Measurements from ENCODE around the gene TCF25.

The TCF25 gene

GRCh38 chr16:89936981-89937380 is 63.6 kb downstream of the TCF25 start:
- DNase-seq (ENCODE audit: low read depth in 2 of 2) = no peak

- DNase-seq (ENCODE audit: low read depth in 2 of 2) = no peak
Measured at GRCh38 chr16:89938175-89938885, 64.9 kb downstream of the TCF25 start.

- DNase-seq (ENCODE audit: low read depth in 2 of 2) = no peak
Measured at GRCh38 chr16:89944773-89945172, 71.4 kb downstream of the TCF25 start.

GRCh38 chr16:89945654-89946053 is 72.3 kb downstream of the TCF25 start:
- DNase-seq (ENCODE audit: low read depth in 2 of 2) = no peak

- no peak for DNase-seq (ENCODE audit: low read depth in 2 of 2)
Measured at GRCh38 chr16:89946515-89946914, 73.1 kb downstream of the TCF25 start.

GRCh38 chr16:89949121-89949742 is 75.8 kb downstream of the TCF25 start:
- DNase-seq (ENCODE audit: low read depth in 2 of 2) = no peak

- no peak for DNase-seq (ENCODE audit: low read depth in 2 of 2)
Measured at GRCh38 chr16:89949756-89950155, 76.4 kb downstream of the TCF25 start.

GRCh38 chr16:89951509-89951908 is 78.1 kb downstream of the TCF25 start:
- no peak for DNase-seq (ENCODE audit: low read depth in 2 of 2)

GRCh38 chr16:89952049-89952448 is 78.7 kb downstream of the TCF25 start:
- no peak for DNase-seq (ENCODE audit: low read depth in 2 of 2)

GRCh38 chr16:89952551-89952950 is 79.2 kb downstream of the TCF25 start:
- DNase-seq (ENCODE audit: low read depth in 2 of 2) = no peak

- no peak for DNase-seq (ENCODE audit: low read depth in 2 of 2)
Measured at GRCh38 chr16:89953671-89954406, 80.4 kb downstream of the TCF25 start.

GRCh38 chr16:89954462-89954861 is 81.1 kb downstream of the TCF25 start:
- no peak for DNase-seq (ENCODE audit: low read depth in 2 of 2)

GRCh38 chr16:89955001-89955685 is 81.8 kb downstream of the TCF25 start:
- no peak for DNase-seq (ENCODE audit: low read depth in 2 of 2)

- DNase-seq (ENCODE audit: low read depth in 2 of 2) = no peak
Measured at GRCh38 chr16:89956505-89957215, 83.3 kb downstream of the TCF25 start.

- no peak for DNase-seq (ENCODE audit: low read depth in 2 of 2)
Measured at GRCh38 chr16:89957216-89957785, 83.9 kb downstream of the TCF25 start.

GRCh38 chr16:89958068-89958467 is 84.7 kb downstream of the TCF25 start:
- peak in 1 of 2 donors; percentile 6 for DNase-seq (ENCODE audit: low read depth in 2 of 2)

GRCh38 chr16:89958596-89958995 is 85.2 kb downstream of the TCF25 start:
- no peak for DNase-seq (ENCODE audit: low read depth in 2 of 2)

- no peak for DNase-seq (ENCODE audit: low read depth in 2 of 2)
Measured at GRCh38 chr16:89960966-89961365, 87.6 kb downstream of the TCF25 start.

Measured in stimulated activated CD4-positive, alpha-beta T cell treated with anti-CD3 and anti-CD28 coated beads, Interleukin-4, amount 100 ng/mL, for 48 hours (primary cell).